A204.1 (cell line): ENCODE data around the gene NIN.

ENCODE experiments used
- FAIRE-seq: peaks from 2 replicates; lab custom pipeline; 2012; peaks lifted over from hg19 to GRCh38; lab: Jason Lieb, UNC

Gene NIN

GRCh38 chr14:50786751-50787464 lies 44.1 kb downstream of the NIN start:
- no peak for FAIRE-seq

GRCh38 chr14:50785457-50786063 lies 45.4 kb downstream of the NIN start:
- FAIRE-seq = no peak

GRCh38 chr14:50784683-50785456 lies 46.1 kb downstream of the NIN start:
- FAIRE-seq = no peak

- FAIRE-seq = no peak
Observed at GRCh38 chr14:50783563-50783962, 47.4 kb downstream of the NIN start.

- FAIRE-seq = no peak
Observed at GRCh38 chr14:50780393-50780792, 50.6 kb downstream of the NIN start.

GRCh38 chr14:50778721-50779483 lies 52.1 kb downstream of the NIN start:
- FAIRE-seq = no peak

GRCh38 chr14:50776522-50776921 lies 54.4 kb downstream of the NIN start:
- no peak for FAIRE-seq

GRCh38 chr14:50775357-50775756 lies 55.6 kb downstream of the NIN start:
- no peak for FAIRE-seq

GRCh38 chr14:50774542-50775267 lies 56.3 kb downstream of the NIN start:
- FAIRE-seq = no peak

GRCh38 chr14:50773632-50774541 lies 57.1 kb downstream of the NIN start:
- FAIRE-seq = no peak

GRCh38 chr14:50772412-50772811 lies 58.5 kb downstream of the NIN start:
- FAIRE-seq = no peak

GRCh38 chr14:50770586-50770985 lies 60.4 kb downstream of the NIN start:
- no peak for FAIRE-seq

- FAIRE-seq = no peak
Observed at GRCh38 chr14:50769863-50770500, 61.0 kb downstream of the NIN start.

- FAIRE-seq = no peak
Observed at GRCh38 chr14:50768680-50769079, 62.3 kb downstream of the NIN start.

GRCh38 chr14:50766338-50766886 lies 64.5 kb downstream of the NIN start:
- FAIRE-seq = no peak

GRCh38 chr14:50763382-50764007 lies 67.5 kb downstream of the NIN start:
- FAIRE-seq = no peak

- FAIRE-seq = no peak
Observed at GRCh38 chr14:50762931-50763300, 68.0 kb downstream of the NIN start.

- no peak for FAIRE-seq
Observed at GRCh38 chr14:50762001-50762930, 68.7 kb downstream of the NIN start.
